Suppressor macrophage treated with lipopolysaccharide for 4 hours (primary cell): ENCODE measurements around the gene ARFGAP1.

Experiments
- DNase-seq: peaks from one replicate; pipeline ENCODE4 v3.0.0-alpha.2; 2020

The ARFGAP1 gene

DNA sequence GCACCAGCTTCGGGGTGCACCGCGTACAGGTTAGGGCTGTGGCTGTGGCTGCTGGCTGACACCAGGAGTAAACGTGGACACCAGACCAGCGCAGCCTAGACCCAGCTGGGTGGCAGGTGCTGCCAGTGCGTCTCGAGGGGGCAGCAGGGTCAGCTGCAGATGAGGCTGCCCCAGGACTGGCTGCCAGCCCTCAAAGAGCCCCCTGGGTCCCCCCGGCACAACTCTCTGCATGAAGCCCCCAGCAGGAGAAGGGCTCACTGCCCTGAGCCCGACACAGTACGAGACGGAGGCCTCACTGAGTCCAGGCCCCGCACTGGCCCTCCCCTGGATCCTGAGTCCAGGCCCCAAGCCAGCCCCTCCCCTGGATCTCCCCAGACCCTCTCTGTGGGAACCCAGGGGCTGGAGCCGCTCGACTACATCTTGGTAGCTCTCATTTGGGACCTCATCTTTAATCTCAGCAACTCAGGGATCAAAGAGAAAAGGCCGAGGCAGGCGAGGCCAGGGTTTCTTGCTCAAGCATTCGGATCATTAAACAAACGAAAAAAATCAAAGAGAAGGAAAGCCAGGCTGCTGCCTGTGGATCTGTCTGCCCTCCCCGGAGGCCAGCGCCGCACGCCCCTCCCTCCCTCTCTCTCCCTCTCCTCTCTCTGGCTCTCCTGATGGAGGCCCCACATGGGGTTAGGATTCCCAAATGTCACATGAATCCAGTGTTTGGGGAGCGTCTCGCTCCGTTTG, 11.4 kb upstream of the ARFGAP1 start:
- DNase-seq: no peak

DNA sequence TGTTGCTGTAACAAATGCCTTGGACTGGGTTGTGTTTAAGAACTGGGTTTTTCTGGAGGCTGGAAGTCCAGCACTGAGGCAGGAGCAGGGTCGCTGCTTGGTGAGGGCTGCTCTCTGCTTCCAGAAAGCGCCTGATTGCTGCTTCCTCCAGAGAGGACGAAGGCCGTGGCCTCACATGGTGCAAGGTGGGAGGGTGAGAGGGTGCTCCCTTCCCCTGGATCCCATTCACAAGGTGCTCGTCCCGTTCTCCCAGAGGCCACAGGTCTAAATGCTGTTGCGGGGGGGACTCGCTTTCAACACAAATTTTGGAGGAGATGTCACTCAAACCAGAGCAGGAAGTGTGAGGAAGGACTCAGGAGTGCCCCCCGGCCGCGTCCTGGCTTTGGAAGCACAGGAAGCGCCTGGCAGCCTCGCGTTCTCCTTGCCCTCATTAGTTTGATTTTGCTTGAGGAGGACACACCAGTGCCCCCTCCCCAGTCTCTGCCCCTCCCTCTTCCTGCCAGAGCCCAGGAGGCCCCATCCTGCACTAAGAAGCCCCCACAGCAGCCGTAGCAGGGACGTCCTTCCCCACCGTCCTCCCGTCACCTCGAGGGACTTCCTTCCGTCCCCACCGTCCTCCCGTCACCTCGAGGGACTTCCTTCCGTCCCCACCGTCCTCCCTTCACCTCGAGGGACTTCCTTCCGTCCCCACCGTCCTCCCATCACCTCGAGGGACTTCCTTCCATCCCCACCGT, 10.7 kb upstream of the ARFGAP1 start:
- no peak for DNase-seq

DNA sequence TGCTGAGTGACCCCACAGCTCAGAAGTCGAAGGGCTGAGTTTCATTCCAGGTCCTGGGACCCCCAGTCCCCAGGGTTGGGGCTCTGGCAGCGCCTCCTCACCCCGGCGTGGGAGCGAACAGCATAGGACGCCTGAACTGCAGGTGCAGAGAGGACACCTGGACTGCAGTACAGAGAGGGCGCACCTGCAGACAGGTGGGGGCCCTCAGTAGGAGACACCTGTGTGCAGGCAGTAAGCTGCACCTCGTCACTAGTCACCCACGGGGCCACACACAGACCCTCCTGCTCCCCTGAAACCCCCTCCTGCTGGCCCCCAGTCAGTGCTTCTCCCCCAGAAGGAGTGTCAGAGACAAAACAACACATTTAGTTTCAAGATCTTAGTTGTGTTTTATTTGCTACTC, 9.8 kb upstream of the ARFGAP1 start:
- no peak for DNase-seq

DNA sequence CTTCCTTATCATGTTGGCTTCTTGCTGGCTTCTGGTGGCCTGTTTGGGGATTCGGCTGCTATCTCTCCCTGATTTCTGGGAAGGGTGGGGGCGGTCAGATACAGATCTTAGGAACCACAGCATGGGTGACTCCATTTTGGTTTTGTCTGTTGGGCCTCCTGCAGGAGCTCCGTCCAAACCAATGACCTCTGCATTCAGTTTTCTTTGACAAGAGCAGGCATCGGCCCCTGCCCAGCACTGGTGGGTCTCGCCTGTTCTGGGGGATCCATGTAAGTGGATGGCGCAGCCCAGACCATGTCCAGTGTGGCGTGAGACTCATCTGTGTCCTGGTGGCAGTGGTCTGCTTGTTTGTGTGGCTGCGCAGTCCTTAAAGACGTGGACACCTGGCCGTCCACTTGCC, 8.6 kb upstream of the ARFGAP1 start:
- DNase-seq: no peak

DNA sequence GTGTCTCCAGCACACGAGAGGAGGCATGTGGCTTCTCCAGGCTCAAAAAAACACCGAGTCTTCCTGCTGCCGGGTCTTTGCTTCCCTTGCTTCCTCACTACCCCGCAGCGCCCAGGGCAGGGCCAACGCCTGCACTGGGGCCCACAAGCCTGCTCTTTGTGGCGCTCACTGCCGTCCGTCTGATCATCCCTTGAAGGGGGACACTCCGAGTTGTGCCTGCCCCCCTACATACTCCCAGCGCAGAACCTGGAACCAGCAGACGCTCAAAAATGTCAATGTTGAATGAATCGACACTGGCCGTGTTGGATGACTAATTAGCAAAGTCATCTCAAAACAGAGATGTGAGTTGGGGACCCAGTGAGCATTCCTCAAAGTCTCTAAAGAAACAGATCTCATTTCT, 8.1 kb upstream of the ARFGAP1 start:
- no peak for DNase-seq

DNA sequence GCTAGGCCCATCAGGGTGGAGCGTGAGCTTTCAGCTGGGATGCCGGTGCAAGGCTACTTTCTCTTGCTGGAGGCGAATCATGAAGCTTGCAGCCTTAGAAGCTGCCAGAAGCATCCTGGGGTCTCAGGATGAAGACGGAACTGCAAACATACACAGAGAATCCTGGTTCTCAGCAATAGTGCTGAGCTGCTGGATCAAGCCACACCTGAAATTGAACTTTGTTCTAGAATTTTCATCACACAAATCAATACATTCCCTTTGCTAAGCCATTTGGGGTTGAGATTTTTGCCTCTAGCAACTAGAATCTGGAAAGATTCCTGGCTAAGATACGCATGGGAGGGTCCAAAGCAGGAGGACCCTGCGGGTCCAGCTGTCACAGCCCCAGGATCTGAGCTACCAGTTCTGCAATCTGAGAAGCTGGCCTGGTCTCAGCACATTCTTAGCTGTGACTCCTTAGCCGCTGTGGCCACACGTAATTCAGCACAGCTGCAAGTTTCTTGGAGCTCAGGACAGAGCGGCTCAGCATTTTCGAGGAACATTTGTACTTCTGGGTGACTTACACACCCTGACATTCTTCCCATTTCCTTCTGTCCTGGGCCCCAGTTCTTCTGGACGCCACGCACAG, 6.6 kb upstream of the ARFGAP1 start:
- no peak for DNase-seq

DNA sequence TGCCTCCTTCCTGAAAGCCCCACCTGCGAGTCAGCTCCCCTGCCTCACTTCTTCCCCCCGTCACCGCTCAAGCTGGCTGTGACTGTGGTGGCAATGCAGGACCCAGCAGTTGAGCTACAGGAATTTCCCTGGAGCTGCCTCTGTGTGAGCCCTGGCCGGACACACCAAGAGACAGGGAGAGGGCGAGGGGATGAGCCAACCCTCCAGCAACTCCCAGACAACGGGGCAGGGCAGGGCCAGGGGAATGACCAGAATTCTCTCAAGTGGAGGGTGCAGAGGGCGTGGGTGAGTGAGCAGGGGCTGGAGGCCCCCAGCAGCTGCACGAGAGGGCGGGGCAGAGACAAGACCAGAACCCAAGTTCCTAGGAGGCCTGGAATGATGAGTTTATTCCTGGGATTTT, 4.9 kb upstream of the ARFGAP1 start:
- no peak for DNase-seq

DNA sequence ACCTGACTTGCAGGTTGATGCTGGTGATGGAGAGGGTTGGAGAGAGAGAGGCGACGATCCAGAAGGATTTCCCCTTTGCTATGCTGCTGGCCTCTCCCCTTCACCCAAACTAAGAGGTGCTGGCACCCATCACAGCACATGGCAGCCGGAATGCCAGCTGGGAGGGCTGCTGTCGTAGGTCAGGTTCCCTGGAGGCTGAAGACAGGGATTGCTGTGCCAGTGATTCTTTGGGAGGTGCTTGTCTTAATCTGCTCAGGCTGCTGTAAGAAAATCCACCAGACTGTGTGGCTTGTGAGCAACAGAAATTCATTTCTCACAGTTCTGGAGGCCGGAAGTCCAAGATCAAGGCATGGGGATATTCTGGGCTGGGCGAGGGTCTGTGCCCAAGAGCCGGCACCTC, 4.4 kb upstream of the ARFGAP1 start:
- DNase-seq: no peak

DNA sequence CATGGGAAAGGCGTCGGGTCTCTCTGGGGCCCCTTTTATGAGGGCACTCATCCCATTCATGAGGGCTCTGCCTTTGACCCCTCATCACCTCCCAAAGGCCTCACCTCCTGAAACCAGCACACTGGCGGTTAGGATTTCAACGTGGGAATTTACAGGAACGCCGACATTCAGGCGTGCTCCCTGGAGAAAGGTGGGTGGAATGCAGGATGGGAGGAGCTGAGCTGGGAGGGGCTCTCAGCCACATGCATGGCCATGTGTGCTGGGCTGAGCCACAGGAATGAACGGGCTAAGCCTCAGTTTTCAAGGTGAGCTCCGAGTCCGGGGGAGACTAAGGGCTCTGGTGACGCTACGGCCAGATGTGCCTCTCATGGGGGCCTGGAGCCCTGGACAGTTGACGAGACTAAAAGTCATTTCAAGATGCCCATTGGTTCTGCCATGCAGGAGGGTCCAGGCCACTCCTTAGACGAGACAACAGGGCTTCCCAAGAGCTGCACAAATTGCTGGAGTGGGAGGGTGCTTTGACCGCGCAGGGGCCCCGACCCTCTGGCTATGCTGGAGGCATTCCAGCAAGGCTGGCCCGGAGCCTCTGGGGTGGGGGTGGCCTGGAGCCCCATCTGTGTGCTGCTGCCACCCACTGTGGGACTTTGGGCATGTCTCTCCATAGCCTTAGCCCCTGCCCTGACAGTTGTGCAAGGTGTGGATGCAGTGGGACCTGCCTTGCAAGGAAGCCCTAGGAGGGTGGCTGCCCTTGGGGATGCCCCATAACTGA, 3.8 kb upstream of the ARFGAP1 start:
- no peak for DNase-seq

DNA sequence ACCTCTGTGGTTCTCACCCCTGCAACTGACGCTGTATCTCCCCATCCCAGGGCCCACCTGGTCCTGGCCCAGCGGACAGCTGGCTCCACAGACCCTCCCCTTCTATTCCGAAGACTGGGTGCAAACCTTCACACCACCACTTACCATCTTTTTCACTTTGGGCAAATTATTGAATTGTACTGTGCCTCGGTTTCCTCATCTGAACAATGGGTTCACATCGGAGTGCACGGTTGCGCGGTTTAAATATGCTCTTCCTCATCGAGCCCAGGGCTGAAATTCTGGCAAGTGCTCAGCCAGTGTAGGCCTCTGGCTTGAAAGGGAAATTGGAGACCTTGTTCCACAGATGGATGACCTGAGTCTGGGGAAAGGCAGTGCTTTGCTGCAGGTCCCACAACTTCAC, 2.9 kb upstream of the ARFGAP1 start:
- no peak for DNase-seq

DNA sequence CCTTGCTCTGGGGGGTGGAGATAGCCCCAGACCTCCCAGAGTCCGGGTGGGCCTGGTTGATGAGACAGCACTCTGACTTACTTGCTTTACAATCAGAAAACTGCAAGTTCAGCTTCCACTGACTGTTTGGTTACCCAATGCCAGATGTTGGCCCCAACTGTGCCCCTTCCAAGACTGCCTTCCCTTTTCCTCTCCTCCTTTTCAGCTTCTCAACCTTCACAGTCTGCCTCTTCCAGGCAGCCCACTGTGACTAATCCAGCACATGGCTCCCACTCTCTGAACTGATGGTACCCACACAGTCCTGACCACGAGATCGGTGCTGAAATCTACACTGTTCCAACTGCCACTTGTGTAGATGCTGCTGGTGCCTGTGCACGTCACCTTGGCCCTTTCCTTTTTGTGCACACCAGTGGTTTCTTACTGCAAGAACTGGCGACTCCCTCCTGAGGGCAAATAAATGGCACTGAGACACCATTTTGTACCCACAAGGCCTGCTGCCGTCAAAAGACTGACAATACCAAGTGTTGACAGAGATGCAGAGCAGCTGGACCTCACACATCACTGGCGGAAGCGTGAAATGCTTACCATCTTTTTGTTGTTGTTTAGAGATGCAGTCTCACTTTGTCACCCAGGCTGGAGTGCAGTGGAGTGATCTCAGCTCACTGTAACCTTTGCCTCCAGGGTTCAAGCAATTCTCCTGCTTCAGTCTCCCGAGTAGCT, 1.8 kb upstream of the ARFGAP1 start:
- DNase-seq: no peak

DNA sequence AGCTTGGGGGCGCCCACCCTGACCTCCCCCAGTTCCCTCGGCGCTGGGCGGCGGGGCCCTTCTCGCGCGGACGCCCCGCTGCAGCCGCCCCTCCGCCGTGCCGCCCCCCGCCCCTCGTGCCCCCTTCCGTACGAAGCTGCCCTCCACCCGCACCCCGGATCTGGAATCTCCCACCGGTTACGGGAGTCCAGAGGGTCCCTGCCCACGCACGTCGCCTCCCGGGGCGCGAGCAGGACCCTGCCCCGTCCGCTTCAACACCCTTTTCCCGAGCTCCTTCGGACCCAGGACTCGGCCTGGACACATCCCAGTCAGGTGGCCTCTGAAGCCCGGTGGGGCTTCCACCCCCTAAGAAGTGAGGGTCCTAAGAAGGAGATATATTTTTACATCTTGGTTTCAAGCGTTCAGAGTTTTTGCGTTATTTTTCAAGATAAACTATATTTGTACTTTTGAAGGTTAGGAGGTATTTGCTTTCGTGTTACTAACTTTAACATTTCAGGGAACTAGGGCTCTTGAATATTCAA, 506 bp downstream of the ARFGAP1 start:
- peak; percentile 4 for DNase-seq

DNA sequence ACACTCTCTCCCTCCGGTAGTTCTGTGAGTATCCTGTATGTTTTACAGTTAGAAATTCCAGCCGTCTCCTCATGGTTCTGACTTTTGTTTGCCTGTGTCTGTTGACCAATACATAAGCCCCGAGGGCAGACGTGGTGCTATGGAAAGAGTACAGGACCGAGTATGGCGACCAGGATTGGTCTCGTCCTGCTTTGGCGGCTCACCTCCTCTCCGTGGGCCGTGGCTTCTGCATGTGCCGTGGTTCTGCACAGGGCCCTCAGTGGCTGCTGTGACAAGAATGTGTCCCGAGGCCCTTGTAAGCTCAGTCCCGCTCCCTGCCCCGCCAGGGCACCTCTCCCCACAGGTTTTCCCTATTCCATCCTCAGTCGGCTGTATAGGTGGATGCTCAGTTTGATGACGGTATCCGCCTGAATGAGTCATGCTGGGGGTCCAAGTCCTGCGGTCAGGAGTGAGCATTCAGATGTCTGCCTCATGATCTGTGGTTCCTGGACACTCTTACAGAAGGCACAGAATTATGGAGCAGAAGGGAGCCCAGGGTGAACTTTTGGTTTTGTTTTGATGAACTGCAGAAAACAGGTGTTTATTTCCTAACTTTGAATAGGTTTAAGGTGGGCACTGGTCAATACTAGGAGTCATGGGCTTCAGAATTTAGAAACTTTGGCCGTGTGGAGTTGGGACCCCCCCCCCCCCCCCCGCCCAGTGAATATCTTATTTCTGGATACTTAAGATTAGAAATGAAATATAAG, 1.2 kb downstream of the ARFGAP1 start:
- DNase-seq: no peak

DNA sequence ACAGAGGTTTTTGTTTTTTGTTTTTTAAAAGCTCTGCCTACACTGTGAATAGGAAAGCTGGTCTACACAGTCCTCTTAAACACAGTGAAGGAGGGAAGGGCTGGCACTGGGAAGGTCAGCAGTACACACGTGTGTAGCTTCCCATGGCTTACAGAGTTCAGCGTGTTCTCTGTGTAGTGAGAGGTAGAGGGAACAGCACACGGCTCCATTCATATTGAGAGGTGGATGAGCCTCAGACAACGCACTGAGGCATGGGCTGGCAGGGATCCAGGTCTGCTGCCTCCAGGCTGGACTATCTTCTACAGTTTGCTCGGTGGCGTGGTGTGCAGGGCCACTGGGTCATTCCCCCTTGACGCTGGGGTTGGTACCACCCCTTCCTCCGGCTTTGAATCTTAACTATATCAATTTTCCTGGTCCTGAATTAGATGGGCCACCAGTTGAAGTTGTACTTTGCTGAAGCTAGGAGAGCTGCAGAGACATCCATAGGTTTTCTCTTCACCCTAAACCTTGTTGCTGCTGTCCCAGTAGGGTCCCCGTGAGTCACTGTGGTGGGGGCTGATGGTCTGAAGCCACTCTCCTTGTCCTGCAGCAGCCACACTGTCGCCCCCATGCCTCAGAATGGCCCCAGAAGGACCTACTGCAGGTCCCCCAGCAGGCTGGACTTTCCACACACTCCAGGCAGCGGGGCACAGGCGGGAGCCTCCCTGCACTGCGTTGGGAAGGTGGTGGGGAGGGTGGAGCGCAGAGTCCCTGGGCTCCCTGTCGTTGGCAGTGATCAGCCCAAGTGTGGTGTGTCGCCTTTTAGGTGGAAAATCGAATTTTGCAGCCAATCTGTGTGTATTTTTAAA, 2.0 kb downstream of the ARFGAP1 start:
- no peak for DNase-seq

DNA sequence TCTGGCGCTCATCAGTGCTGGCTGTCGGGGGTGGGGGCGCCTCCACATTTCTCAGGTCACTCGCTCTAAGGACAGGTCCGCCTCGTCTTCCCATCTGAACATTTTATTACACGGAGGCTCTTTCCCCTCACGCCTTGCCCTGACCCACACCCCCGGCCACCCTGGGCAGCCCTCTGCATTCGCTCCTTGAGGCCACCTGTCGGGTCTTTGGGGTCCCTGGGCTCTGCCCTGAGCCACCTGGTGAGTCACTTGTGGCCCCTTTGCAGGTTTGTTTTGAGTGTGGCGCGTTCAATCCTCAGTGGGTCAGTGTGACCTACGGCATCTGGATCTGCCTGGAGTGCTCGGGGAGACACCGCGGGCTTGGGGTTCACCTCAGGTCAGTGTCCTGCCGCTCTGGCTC, 3.2 kb downstream of the ARFGAP1 start:
- DNase-seq: no peak

DNA sequence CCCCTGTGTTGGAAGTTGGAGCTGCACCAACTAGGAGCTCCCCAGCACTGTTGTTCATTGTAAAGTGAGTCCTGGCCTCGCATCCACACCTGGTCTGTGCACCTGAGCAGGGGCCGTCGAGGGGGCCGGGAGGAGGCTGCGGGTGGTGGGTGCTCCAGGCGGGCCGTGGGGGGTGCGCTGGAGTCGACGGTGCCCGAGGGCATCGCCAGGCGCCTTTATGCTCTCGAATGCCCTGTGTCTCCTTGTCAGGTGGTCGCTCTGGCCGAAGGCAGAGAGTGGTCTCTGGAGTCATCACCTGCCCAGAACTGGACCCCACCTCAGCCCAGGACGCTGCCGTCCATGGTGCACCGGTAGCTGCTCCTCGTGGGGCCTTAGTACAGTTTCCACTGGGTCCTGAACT, 4.3 kb downstream of the ARFGAP1 start:
- DNase-seq: no peak

DNA sequence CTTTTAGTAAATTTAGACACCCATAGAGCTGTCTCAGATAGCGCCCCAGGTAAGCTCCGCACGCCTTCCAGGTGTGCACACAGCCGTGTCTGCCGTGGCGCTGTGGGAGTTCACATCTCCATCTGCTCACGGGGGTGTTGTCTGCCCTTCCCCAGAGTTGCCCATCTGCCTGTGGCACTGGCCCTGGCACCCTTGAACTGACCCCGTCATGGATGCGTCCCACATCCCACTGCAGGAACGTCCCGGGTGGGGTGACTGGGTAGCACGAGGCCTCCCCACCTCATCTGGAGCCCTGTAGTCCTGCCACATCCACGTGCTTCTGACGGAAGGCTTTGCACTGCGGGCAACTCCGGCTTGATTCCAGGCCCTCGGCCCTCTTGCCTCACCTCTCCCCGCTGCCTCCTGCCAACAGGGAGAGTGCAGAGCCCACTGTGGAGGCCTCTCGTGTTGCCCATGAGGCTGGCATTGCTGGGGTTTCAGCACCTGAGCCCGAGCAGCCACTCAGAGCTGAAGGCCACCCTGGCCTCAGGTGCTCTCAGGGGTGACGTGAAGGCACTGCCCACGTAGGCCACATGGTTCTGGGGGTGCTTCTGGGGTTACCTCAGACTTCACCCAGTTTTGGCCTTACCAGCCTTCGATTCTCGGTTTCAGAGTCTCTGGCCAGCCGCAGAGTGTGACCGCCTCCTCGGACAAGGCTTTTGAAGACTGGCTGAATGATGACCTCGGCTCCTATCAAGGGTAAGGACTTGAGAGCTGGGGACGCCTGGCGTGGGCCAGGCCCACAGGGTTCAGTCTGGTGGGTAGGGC, 5.1 kb downstream of the ARFGAP1 start:
- no peak for DNase-seq

DNA sequence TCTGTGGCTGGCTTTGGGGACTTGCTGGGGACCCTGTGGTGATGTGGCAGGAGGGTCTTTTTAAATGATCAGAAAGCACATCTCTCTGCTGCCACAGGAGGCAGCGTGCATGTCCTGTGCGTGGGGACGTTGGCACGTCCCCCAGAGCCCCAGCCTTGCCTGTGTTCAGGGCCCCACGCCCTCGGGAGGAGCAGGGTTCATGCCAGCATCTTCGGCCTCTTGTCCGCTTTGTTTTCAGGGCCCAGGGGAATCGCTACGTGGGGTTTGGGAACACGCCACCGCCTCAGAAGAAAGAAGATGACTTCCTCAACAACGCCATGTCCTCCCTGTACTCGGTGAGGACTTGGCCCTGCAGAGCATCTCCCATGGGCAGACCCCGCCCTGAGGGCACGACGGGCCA, 6.0 kb downstream of the ARFGAP1 start:
- no peak for DNase-seq

DNA sequence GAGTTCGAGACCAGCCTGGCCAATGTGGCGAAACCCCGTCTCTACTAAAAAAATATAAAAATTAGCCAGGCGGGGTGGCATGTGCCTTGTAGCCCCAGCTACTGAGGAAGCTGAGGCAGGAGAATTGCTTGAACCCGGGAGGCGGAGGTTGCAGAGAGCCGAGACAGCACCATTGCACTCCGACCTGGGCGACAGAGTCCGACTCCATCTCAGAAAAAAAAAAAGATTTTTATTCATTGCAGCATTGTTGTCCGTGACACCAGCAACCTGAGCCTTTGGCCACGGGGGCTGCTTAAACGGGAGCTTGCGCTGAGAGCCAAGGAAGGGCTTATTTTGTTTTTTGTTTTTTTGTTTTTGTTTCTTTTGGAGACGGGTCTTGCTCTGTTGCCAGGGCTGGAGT, 7.3 kb downstream of the ARFGAP1 start:
- no peak for DNase-seq

DNA sequence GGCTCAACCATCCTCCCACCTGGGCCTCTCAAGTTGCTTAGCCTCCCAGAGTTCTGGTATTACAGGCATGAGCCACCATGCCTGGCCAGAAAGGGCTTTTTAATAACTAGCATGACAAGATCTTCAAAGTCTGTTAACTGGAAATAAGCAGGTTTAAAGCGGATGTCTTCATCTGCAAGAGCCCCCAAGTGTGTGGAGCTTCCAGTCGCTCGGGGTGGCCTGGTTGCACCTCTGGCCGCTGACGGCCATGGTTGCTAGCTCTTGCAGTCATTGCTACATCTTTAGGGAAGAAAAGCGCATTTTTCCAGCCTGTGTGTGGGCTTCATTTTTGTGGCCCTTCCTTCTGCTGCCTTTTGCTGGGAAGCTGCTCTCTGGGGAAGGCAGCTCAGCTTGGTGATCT, 7.8 kb downstream of the ARFGAP1 start:
- no peak for DNase-seq
